ENCODE data around the gene COX7A2. TPM values are rescaled to one million over a fixed set of nuclear protein-coding genes. Genes with fewer than 3 reads are reported as not detected.

Gene COX7A2
- total and polyA plus RNA-seq, 2 of the 13 experiments (the other 11 are each of a cell fraction or from before 2014, with no cell fraction given): 407 to 556 TPM

GRCh38 chr6:75234126-75234865, 9.3 kb downstream of the COX7A2 start (continued):
- TF ChIP-seq SAFB2 (CRISPR knock-in tag; IDR thresholded peaks at IDR 0.05; ENCODE audit: borderline replicate concordance, low read depth) (no peak), JUN (CRISPR knock-in tag; IDR thresholded peaks at IDR 0.05) (no peak), IKZF5 (CRISPR knock-in tag; IDR thresholded peaks at IDR 0.05) (no peak), CREM (IDR thresholded peaks at IDR 0.05) (no peak), CREM (CRISPR knock-in tag; IDR thresholded peaks at IDR 0.05) (no peak), ZNF704 (CRISPR knock-in tag; IDR thresholded peaks at IDR 0.05; ENCODE audit: borderline replicate concordance) (no peak), ZNF543 (CRISPR knock-in tag; IDR thresholded peaks at IDR 0.05) (no peak), LRRFIP1 (CRISPR knock-in tag; conservative IDR thresholded peaks at IDR 0.05) (no peak), GMEB2 (CRISPR knock-in tag; IDR thresholded peaks at IDR 0.05; ENCODE audit: low read depth) (no peak)
- TF ChIP-seq, protein P1, sequence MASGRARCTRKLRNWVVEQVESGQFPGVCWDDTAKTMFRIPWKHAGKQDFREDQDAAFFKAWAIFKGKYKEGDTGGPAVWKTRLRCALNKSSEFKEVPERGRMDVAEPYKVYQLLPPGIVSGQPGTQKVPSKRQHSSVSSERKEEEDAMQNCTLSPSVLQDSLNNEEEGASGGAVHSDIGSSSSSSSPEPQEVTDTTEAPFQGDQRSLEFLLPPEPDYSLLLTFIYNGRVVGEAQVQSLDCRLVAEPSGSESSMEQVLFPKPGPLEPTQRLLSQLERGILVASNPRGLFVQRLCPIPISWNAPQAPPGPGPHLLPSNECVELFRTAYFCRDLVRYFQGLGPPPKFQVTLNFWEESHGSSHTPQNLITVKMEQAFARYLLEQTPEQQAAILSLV (CRISPR knock-in tag; IDR thresholded peaks at IDR 0.05; ENCODE audit: borderline replicate concordance): no peak

Data from HepG2 (cell line).